Keratinocyte (primary cell): ENCODE data around the gene CYP2A6. TPM values are rescaled to one million over a fixed set of nuclear protein-coding genes. Genes with fewer than 3 reads are reported as not detected.
"Not testable (repeated sequence)": the region's sequence is repeated elsewhere in the genome, so short reads cannot be mapped to it uniquely, and the experiment has no call there.

Source experiments
- DNase-seq: peaks from one replicate; pipeline ENCODE4 v3.0.0-alpha.2; 2011; ENCODE audit warnings: low read depth, missing footprints, low spot score
- FAIRE-seq: peaks from 2 replicates; lab custom pipeline; 2011; peaks lifted over from hg19 to GRCh38; lab: Jason Lieb, UNC
- H2AFZ ChIP-seq: 2 replicates; pipeline ENCODE4 v1.6.0; 2012; ENCODE audit warnings: low read length, control low read depth, inconsistent platforms; ENCODE audit not compliant: control insufficient read depth
- H3K27ac ChIP-seq: 2 replicates; pipeline ENCODE4 v1.5.1; 2011; ENCODE audit warnings: low read length; ENCODE audit not compliant: control insufficient read depth, insufficient read depth
- H3K27me3 ChIP-seq: 3 replicates; pipeline ENCODE4 v1.6.0; 2011; ENCODE audit warnings: low read length; ENCODE audit not compliant: control insufficient read depth, insufficient read depth; ENCODE audit errors: extremely low read depth
- H3K36me3 ChIP-seq, 2 experiments: 2 replicates in 1 of 2; 3 replicates in 1 of 2; pipeline ENCODE4 v1.5.1; 2011; ENCODE audit warnings: low read length in 2 of 2, mild to moderate bottlenecking in 1 of 2; ENCODE audit not compliant: control insufficient read depth in 2 of 2, insufficient read depth in 2 of 2; ENCODE audit errors: extremely low read depth in 1 of 2
- H3K4me1 ChIP-seq: 3 replicates; pipeline ENCODE4 v1.5.1; 2011; ENCODE audit warnings: low read length; ENCODE audit not compliant: control insufficient read depth, insufficient read depth; ENCODE audit errors: extremely low read depth
- H3K4me2 ChIP-seq: 3 replicates; pipeline ENCODE4 v1.6.0; 2011; ENCODE audit warnings: low read depth, low read length; ENCODE audit not compliant: control insufficient read depth, insufficient read depth; ENCODE audit errors: extremely low read depth
- H3K4me3 ChIP-seq, 3 experiments: fragments of 200-600 bp in 1 of 3; sonication (generic) in 1 of 3; 2 replicates in 2 of 3; 3 replicates in 1 of 3; pipeline ENCODE4 v1.5.1; 2011 to 2016; ENCODE audit warnings: low read length in 3 of 3, mild to moderate bottlenecking in 3 of 3, control low read depth in 2 of 3, inconsistent platforms in 1 of 3, low read depth in 1 of 3, mixed read lengths in 1 of 3, mixed run types in 1 of 3, moderate library complexity in 1 of 3; ENCODE audit not compliant: control insufficient read depth in 2 of 3, insufficient read depth in 2 of 3; ENCODE audit errors: extremely low read depth in 1 of 3
- H3K79me2 ChIP-seq: 2 replicates; pipeline ENCODE4 v1.6.0; 2012; ENCODE audit warnings: low read length; ENCODE audit not compliant: control insufficient read depth, insufficient read depth
- H3K9ac ChIP-seq: 3 replicates; pipeline ENCODE4 v1.6.0; 2011; ENCODE audit warnings: low read length; ENCODE audit not compliant: control insufficient read depth, insufficient read depth; ENCODE audit errors: extremely low read depth
- H3K9me1 ChIP-seq: 3 replicates; pipeline ENCODE4 v1.6.0; 2011; ENCODE audit warnings: low read length; ENCODE audit not compliant: control insufficient read depth, insufficient read depth; ENCODE audit errors: extremely low read depth
- H3K9me3 ChIP-seq: 2 replicates; pipeline ENCODE4 v1.5.1; 2012; ENCODE audit warnings: low read depth, low read length; ENCODE audit not compliant: control insufficient read depth
- H4K20me1 ChIP-seq: 3 replicates; pipeline ENCODE4 v1.6.0; 2011; ENCODE audit warnings: low read length; ENCODE audit not compliant: control insufficient read depth, insufficient read depth; ENCODE audit errors: extremely low read depth
- CTCF ChIP-seq, 3 experiments: IDR thresholded peaks in 1 of 3; conservative IDR thresholded peaks in 1 of 3; optimal IDR thresholded peaks in 1 of 3; 2 replicates in 2 of 3; 3 replicates in 1 of 3; pipeline versions ENCODE3 to v1.5.1; 2011; ENCODE audit warnings: low read length in 3 of 3, mild to moderate bottlenecking in 3 of 3, moderate library complexity in 2 of 3, control low read depth in 1 of 3, inconsistent platforms in 1 of 3; ENCODE audit not compliant: insufficient read depth in 2 of 3; ENCODE audit errors: extremely low read depth in 1 of 3
- EZH2 ChIP-seq: IDR thresholded peaks from one replicate; pipeline ENCODE4 v1.6.1; 2012; ENCODE audit warnings: inconsistent platforms, mild to moderate bottlenecking, low read length, moderate library complexity
- dilution Hi-C: fragments of 300-500 bp; cut with MboI; formaldehyde crosslinking; loops from one replicate; pipeline ENCODE4 v1.7.0; 2020; ENCODE audit warnings: low sequenced_read_pairs; ENCODE audit not compliant: extremely low pct_ligation_motif_present
- polyA plus RNA-seq, 5 experiments: library from polyadenylated mRNA; depleted of rRNA in 3 of 5; stranded (reverse) in 3 of 5; stranded (forward) in 1 of 5; unstranded in 1 of 5; fragments of >200 nt; gene quantifications; 1 replicate in 1 of 5; 2 replicates in 3 of 5; 3 replicates in 1 of 5; pipeline versions ENCODE4 v1.2.1 to v1.2.3, GENCODE V29; 2011 to 2012; ENCODE audit warnings: missing spikeins in 2 of 5, low read depth in 1 of 5, low replicate concordance in 1 of 5

Gene CYP2A6
- polyA plus RNA-seq, 1 donor (not counting 4 experiments of a cell fraction or from before 2014, with no cell fraction given) = not detected

- Histone ChIP-seq H3K9me1 (no peaks in the 10 kb centered on the region), H3K27ac (no peak overlapping the region), H3K36me3 (no peaks in the 10 kb centered on the region), H2AFZ (no peak overlapping the region), H3K27me3 (no peaks in the 10 kb centered on the region), H3K79me2 (no peaks in the 10 kb centered on the region), H3K4me1 (no peaks in the 10 kb centered on the region), H3K9me3 (no peaks in the 10 kb centered on the region), H3K4me2 (no peak overlapping the region), H3K9ac (no peak overlapping the region), H3K4me3 (no peak overlapping the region), H4K20me1 (no peaks in the 10 kb centered on the region)
- DNase-seq (no peak), FAIRE-seq (no peak)
- dilution Hi-C loops = no loop called here
- TF ChIP-seq EZH2 = no peak
- TF ChIP-seq CTCF (optimal IDR thresholded peaks at IDR 0.05 in 1 of 3, IDR thresholded peaks at IDR 0.05 in 1 of 3, conservative IDR thresholded peaks at IDR 0.05 in 1 of 3; ENCODE audit: extremely low read depth in 1 of 3, insufficient read depth in 2 of 3, low read length in 3 of 3) = no peak
These were observed 39.1 kb upstream of the CYP2A6 start for GRCh38 chr19:40889366-40889765.

GRCh38 chr19:40888191-40888590 is 37.9 kb upstream of the CYP2A6 start:
- Histone ChIP-seq H3K27ac (no peak overlapping the region), H3K27me3 (no peaks in the 10 kb centered on the region), H3K9me1 (no peaks in the 10 kb centered on the region), H2AFZ (no peak overlapping the region), H3K79me2 (no peaks in the 10 kb centered on the region), H3K4me2 (no peak overlapping the region), H4K20me1 (no peaks in the 10 kb centered on the region), H3K9ac (no peak overlapping the region), H3K9me3 (no peaks in the 10 kb centered on the region), H3K4me1 (no peaks in the 10 kb centered on the region), H3K4me3 (no peak overlapping the region), H3K36me3 (no peaks in the 10 kb centered on the region)
- dilution Hi-C loops = no loop called here
- FAIRE-seq (no peak), DNase-seq (no peak)
- TF ChIP-seq CTCF (optimal IDR thresholded peaks at IDR 0.05 in 1 of 3, IDR thresholded peaks at IDR 0.05 in 1 of 3, conservative IDR thresholded peaks at IDR 0.05 in 1 of 3; ENCODE audit: extremely low read depth in 1 of 3, insufficient read depth in 2 of 3, low read length in 3 of 3) (no peak), EZH2 (no peak)

GRCh38 chr19:40884187-40884931 is 34.1 kb upstream of the CYP2A6 start:
- FAIRE-seq, H3K9ac ChIP-seq, H3K4me2 ChIP-seq, H4K20me1 ChIP-seq, H3K9me1 ChIP-seq, H2AFZ ChIP-seq, H3K27me3 ChIP-seq, DNase-seq, H3K36me3 ChIP-seq, dilution Hi-C loops, H3K27ac ChIP-seq, H3K9me3 ChIP-seq, H3K4me3 ChIP-seq, H3K4me1 ChIP-seq, H3K79me2 ChIP-seq: not testable (repeated sequence)

- H4K20me1 ChIP-seq, H3K9me3 ChIP-seq, H3K9ac ChIP-seq, H2AFZ ChIP-seq, H3K4me3 ChIP-seq, FAIRE-seq, H3K4me2 ChIP-seq, H3K36me3 ChIP-seq, H3K27me3 ChIP-seq, H3K9me1 ChIP-seq, dilution Hi-C loops, H3K27ac ChIP-seq, DNase-seq, H3K4me1 ChIP-seq, H3K79me2 ChIP-seq: not testable (repeated sequence)
These were observed 31.8 kb upstream of the CYP2A6 start, which contains the start of gene CYP2A7 for GRCh38 chr19:40882062-40882461. CYP2A7 (minus strand) TSS chr19:40882231; CDS start chr19:40882210, 21 bp downstream.
